HFF-Myc (cell line): ENCODE results near the gene HELZ.

Experiments used
- DNase-seq: peaks from one replicate; pipeline ENCODE4 v3.0.0-alpha.2; 2011; ENCODE audit warnings: low read depth; ENCODE audit errors: extremely low read depth
- H3K4me3 ChIP-seq: replicated peaks from 2 replicates; pipeline ENCODE4 v1.5.1; 2011; ENCODE audit warnings: low read depth, mild to moderate bottlenecking, control low read depth, low read length
- CTCF ChIP-seq: IDR thresholded peaks from 2 replicates; pipeline ENCODE4 v1.5.1; 2012; ENCODE audit warnings: mild to moderate bottlenecking, low read depth, low read length, control low read depth; ENCODE audit errors: missing control alignments

The HELZ gene

GRCh38 chr17:67067571-67068482, 177.2 kb downstream of the HELZ start:
- H3K4me3 ChIP-seq: no peak overlapping the region
- no peak for DNase-seq
- no peak for TF ChIP-seq CTCF

- no peak for TF ChIP-seq CTCF
- H3K4me3 ChIP-seq: no peak overlapping the region
- no peak for DNase-seq
Observed at GRCh38 chr17:67066717-67067116, 178.3 kb downstream of the HELZ start.

DNA sequence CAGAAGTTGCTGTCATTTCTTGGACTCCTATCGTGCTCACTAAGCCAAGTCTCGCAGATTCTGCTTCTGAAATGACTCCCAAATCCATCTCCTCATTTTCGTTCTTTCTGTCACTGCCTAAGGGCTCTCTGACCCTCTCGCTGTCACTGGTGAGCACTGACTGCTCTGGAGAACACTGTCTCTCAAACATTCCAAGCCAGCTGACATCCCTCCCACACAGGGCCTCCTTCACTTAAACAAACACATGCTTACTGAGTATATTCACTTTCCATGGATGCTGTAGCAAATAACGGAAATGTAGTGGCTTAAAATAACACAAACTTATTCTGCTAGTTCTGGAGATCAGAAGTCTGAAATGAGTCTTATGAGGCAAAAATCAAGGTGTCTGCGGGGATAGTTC, 181.9 kb downstream of the HELZ start:
- no peak for TF ChIP-seq CTCF
- H3K4me3 ChIP-seq: no peak overlapping the region
- DNase-seq: no peak

GRCh38 chr17:67059372-67059771, 185.6 kb downstream of the HELZ start:
- no peak for TF ChIP-seq CTCF
- no peak for DNase-seq
- H3K4me3 ChIP-seq: no peak overlapping the region

GRCh38 chr17:67058036-67058435, 187.0 kb downstream of the HELZ start:
- no peak overlapping the region for H3K4me3 ChIP-seq
- TF ChIP-seq CTCF: no peak
- DNase-seq: no peak

- DNase-seq: no peak
- no peak overlapping the region for H3K4me3 ChIP-seq
- no peak for TF ChIP-seq CTCF
Observed at GRCh38 chr17:67056746-67057490, 188.1 kb downstream of the HELZ start.
